NAMALWA (cell line): ENCODE results near the gene CDC42BPB.
A peak's percentile ranks its signal among the peaks of the same experiment; 100 is the strongest.
"Not testable (repeated sequence)": the region's sequence is repeated elsewhere in the genome, so short reads cannot be mapped to it uniquely, and the experiment has no call there.

Experiments used
- DNase-seq: peaks from one replicate; pipeline ENCODE4 v3.0.0-alpha.2; 2015; ENCODE audit warnings: low spot score

CDC42BPB gene

DNA sequence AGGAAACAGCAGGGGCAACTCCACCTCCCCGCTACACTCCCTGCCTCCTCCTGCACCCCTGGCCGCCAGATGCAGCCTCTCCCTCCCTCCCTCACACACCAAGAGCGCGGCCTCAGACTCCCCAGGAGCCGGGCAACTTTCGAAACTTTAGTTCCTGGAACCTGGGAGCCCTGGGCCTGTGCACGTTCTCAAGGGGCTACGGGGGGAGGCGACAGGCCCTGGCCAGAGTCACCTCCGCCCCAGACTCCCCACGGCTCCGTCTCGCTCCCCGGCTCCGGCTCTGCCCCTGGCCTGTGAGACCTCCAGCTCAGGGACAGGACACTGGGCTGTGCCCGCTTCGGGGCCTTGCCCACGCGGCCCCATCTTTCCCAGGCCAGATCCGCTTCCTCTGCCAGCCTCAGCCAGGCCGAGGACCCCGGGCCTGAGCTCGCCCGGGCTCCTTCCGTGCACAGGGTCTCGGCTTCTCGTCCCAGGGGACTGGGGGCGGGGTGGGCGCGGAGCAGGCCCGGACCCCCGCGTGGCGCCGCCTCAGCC, 129.4 kb downstream of the CDC42BPB start:
- no peak for DNase-seq

DNA sequence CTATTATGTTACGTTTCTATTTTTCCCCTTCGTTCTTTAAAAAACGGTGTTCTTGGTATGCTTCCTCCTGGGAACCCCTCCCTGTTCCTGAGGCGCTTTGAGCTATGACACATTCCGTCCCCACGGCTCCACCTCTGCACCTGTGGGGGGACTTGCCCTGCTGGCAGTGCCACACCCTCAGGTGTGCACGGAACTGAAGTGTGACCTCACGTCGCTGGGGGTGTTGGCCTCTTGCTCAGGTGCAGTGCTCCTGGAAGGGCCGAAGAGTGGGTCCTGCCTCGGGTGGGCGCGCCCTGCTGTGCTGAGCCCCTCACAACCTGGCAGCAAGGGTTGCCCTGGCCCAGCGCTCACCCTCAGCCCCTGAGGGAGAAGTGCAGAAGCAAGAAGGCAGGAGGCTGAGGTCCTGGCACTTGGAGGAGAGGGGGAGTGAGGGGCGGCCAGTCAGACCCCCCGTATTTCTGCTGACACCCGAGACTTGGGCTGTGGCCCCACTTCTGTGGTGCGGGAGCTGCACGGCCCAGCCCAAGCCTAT, 129.9 kb downstream of the CDC42BPB start:
- DNase-seq = no peak

DNA sequence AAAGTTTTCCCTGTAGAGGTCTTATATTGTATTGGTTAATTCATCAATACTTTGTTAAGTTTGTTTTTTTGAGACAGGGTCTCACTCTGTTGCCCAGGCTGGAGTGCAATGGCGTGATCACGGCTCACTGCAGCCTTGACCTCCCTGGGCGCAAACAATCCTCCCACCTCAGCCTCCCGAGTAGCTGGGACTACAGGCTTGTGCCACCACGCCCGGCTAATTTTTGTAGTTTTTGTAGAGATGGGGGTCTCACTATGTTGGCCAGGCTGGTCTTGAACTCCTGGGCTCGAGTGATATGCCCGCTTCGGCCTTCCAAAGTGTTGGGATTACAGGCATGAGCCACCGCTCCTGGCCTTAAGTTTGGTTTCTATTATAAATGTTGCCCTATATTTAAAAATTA, 130.5 kb downstream of the CDC42BPB start:
- DNase-seq = not testable (repeated sequence)

DNA sequence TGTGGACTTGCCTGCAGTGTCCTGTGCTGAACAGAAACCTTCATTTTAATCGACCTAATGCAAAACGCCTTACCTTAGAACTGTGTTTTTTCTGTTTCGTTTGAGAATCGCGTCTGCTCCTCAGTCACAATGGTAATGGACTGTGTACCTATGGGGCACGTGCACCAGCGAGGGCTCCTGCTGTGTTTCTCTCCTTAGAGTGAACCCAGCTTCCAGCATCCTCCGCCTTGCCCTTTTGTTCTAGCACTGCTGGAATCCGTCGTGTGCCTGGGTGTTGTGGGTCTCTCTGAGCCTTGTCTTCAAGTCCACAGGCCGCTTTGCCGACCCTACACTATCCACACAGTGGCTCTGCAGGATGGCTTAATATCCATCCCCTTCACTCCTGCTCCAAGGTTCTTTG, 131.2 kb downstream of the CDC42BPB start:
- no peak for DNase-seq

DNA sequence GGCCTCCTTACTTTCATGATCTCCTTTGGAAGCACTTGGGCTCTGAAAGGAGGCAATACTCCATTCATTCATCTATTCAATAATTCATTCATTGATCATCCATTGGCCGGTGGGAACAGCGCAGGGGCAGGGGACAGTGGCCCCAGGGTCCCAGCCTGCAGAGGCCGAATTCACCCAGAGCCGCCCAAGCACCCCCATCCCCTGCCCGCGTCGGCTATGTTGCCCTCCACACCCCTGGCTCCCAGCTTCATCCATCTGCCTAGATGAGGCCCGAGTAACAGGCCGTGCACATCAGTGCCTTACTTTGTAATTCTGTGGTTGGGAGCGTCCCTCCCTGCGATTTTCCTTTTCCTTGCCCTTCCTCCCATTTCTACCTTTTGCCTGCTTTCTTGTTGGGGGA, 131.7 kb downstream of the CDC42BPB start:
- no peak for DNase-seq

DNA sequence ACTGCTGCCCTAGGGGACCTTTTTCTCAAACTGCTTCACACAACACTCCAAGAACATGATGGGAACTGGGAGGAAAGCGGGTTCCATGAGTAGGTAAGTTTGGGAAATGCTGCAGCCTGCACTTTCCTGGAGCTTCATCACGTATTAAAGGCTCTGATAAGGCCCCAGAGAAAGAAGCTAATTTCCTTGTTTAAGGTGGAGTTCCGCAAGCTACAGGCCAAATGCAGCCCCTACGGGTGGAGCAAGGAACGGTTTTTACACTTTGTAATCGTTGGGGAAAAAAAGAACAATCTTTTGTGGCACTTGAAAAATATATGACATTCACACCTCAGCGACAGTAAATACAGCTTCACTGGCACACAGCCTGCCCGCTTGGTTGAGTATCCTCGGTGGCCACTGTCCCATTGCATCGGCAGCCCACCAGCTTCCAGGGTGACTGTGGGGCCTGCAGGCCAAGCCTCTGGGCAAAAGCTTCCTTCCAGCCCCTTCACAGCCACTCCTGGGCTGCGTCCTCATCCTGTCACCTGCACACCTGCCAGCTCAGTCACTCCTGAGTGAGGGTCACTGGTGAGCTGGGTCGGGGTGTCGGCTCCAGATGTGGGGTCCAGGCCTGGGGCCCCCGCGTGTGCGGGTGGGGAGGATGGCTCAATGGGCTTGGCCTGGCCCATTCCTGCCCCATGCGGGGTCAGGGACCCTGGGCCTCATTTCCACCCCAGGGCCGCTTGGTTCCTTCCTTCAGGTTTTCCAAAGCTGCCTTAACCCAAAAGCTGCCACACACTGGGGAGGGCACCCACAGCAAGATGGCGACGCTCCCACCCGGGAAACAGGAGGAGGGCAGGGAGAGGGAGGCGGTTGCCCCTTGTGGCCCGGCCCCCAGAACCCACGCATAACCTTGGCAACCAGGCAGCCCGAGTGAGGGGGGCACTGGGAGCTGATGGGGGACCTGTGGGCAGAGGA, 132.4 kb downstream of the CDC42BPB start:
- no peak for DNase-seq

DNA sequence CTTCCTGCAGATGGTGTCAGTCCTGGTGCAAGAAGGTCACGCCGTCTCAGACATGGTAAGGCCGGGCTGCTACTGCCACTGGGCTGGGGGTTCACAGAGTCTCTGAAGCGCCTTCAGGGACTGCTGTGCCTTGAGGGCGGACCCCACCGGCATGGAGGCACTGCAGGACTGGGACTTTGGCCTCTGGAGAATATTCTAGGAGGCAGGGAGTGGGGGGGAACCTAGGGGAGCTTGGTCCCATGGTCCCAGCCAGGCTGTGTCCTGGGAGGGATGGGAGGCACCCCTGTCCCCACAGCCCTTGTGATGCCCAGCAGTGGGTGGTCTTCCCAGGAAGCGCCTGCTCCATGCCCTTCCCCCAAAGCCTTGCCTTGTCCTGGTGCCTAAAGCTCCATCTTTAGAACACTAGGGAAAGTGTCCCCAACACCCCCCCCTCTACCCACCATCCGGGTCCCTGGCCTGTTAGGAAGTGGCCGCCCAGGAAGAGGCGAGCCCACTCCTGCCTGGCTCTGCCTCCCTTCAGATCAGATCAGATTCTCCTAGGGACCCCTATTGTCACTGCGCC, 133.3 kb downstream of the CDC42BPB start:
- no peak for DNase-seq

DNA sequence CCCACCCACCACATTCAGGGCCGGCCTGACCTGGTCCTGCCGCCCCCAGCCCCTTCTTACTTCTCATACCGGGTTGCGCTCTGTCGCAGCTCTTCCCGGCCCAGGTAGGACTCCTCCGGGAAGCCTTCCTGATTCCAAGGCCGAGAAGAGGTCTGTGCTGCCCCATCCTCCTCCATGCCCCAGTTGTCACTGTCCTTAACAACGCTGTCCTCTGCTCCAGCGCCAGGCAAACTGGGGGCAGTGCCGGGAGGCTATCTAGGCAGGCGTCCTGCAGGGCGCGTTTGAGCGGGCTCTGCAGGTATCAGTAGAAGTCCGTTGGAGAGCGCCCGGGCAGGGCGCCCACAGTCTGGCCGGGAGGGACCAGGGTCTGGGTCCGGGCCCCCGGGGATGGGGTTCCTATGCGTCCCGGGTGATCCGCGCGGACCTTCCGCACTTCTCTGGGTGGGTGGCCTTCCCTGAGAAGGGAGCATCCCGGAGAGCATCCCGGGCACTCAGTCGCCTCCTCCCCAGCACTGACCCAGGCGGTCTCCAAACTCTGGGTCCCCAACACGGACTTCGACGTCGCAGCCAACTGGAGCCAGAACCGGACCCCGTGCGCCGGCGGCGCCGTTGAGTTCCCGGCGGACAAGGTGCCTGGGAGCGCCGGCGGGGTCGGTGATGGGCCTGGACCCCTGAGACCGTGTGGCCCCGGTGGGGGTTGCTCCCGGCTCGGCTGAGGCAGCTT, 134.0 kb downstream of the CDC42BPB start:
- no peak for DNase-seq

DNA sequence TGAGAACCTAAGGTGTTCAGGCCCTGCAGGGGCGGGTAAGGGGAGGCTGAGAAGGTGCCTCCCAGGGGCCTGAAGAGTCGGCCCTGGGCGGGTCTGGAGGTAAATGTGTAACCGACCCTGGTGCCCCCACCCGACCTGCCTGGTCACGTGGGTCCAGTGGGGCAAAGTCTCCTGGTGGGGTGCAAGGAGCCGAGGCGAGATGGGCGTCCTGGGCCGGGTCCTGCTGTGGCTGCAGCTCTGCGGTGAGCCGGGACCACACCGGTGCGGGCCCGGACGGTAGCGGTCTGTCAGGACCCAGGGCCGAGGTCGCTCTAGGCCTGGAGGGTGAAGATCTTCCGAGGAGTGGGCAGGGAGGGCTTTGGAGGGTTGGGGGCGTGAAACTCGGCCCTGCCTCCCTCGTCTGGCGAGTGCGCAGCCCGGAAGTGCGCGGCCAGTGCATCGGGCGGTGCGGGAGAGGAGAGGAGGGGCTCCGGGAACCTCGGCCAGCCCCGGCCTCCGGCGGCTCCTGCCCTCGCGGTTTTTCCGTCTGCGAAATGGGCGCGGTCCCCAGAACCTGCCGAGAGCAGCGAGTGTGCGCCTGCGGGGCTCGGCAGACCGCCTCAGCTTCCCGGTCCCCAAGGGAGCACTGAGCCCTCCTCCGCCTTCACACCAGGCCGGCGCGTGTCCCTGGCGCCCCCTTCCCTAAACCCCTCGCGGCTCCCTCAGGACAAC, 134.7 kb downstream of the CDC42BPB start, which contains the start of gene AMN:
Gene AMN (plus strand): TSS at position 174 of the 711 bp plus-strand sequence. CDS start 26 bp downstream, at position 200.
- DNase-seq = no peak

DNA sequence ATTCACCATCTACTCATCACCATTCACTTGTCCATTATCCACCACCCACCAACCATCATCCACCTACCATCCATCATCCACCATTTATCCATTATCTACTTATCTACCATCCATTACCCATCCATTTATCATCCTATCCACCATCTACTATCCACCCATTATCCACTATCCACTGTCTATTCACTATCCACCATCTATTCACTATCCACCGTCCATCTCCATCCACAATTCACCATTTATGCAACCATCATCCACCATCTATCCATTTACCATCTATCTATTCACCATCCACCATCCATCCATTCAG, 136.4 kb downstream of the CDC42BPB start:
- DNase-seq = no peak

DNA sequence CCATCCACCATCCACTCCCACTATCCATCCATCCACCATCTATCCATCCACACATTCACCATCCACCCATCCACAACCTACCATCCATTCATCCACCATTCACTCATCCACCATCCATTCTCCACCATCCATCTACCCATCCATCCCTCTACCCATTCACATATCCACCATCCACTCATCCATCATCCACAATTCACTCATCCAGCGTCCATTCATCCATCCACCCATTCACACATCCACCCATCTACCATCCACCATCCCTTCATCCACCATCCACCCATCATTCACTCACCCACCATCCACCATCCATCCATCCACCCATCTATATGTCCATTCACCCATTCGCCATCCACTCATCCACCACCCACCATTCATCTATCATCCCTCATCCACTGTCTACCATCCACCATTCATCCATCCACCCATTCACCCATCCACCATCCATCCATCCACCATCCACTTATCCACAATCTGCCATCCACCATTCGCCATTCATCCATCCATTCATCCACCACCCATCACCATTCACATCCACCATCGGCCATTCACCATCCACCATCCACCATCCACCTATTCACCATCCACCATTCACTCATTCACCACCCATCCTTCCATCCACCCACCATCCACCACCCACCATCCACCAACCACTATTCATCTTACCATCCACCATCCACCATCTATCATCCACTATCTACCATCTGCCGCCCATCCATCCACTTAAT, 136.9 kb downstream of the CDC42BPB start:
- no peak for DNase-seq

DNA sequence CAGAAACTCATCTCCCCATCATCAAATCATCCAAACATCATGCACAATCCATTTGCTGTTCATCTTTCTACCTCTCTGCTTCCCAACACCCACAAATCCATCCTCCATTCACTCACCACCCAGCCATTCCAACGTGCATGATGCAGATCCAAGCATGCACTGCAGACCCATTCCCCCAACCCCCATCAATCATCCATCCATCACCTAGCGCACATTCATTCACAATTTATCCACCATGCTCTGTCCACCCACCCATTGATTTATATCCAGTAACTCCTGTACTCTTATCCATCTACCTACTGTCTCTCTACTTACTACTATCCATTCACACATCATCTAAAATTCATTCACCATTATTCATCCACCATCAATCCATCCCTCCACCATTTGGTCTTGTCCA, 138.9 kb downstream of the CDC42BPB start:
- no peak for DNase-seq

DNA sequence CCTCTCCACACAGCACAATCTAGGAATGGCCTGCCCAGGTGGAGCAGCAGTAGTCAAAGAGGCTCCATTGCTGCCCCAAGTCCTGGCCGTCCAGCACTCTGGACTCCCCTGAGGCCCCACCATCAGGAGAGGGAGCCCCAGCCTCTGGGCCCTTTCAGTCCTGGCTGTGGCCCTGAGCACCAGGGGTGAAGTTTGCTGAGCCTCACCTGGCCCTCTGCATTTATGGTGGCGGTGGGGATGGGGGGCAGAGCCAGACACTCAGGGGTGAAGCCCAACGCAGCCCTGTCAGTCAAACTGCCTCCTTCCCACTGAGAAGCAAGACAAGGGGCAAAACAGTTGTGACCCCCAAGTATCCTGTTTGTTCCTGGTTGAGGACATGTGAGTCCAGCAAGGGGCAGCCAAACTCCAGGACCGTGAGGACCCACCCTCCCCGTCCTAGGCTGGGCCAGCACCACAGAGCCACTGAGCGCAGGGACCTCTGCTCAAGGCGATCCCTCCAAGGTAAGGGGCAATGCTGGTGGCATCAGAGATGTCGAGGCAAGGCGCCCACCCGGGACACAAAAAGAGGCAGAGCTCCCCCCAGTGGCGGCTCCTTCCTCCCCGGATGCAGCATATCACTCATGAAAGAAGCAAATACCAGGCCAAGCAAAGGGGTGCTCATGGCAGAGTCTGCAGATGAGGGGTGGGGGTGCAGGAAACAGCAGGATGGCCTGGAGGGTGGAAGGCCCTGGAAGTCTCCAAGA, 139.7 kb downstream of the CDC42BPB start:
- peak; percentile 81 for DNase-seq

DNA sequence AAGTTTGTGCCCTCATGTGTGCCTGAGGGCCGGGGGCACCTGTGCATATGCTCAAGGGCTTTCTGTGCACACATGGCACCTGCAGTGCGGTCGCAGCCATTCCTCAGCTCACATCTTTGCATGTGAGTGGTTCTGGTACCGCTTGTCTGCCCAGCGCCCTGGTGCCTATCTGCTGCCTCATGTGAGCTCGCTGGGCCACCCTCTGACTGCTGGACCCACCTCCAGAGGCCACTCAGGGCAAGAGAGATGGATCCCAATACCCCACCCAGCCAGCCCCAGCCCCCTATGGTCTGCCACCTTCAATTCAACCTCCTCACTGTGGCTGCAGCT, 140.3 kb downstream of the CDC42BPB start:
- peak; percentile 81 for DNase-seq

DNA sequence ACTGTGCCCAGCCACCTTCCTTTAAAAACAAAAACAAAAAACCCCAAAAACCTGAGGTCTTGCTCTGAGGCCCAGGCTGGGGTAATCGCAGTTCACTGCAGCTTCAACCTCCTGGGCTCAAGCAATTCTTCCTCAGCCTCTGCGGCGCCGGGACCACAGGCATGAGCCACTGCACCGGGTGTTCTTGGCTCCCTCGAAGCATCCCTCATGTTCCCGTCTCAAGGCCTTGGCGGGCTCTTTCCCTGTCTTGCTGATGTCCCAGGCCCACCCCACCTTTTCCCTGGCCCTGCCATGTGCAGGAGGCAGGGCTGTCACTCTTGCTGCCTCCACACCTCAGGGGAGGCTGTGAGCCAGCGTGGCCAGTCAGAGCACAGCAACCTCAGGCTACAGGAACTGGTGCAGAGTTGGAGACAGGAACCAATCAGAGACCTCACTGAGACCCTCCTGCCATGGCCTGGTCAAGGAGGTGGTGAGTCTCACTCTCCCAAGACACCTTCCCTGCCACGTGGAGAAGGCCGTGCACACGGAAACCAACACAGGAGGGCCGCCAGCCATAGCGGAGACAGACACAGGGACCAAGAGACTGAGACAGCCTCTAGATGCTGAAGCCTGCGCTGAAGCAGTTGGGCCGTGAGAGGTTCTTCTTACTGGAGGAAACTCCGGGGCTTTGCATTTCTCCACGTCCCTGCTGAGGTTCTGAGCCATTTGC, 140.8 kb downstream of the CDC42BPB start:
- no peak for DNase-seq

DNA sequence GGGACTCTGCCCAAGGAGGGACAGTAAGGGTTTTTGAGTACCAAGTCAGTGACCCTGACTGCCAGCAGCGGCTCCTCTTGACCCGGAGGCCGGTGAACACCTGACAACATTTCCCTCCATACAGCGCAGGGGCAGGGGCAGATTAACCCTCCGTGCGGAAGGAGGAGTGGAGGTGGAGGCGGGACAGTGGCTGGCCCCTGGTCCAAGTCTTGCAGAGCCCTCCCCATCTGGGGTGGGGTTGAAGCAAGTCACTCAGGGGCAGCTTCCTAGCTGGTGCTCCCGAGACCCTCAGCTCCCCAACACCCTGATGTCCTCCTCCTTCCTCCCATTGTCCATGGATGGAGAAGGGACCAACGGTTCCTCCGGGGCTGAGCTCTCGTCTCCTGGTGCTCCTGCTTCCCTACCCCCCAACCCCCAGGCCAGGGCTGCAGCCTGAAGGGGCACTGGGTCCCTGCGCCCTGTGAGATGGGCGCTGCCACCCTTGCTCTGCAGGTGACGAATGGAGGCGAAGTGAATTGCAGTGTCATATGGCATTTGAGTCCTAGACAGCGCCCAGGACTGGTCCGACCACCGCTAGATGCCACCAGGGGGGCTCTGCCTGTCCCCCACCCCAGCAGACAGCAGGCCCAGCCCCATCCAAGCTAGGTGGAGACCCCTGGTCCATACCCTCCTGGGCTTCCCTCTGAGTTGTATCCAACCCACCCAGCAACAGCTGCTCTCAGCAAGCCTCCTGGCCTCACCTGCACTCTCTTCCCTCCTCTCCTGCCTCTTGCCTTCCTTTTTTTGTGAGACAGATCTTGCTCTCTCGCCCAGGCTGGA, 141.8 kb downstream of the CDC42BPB start:
- no peak for DNase-seq

DNA sequence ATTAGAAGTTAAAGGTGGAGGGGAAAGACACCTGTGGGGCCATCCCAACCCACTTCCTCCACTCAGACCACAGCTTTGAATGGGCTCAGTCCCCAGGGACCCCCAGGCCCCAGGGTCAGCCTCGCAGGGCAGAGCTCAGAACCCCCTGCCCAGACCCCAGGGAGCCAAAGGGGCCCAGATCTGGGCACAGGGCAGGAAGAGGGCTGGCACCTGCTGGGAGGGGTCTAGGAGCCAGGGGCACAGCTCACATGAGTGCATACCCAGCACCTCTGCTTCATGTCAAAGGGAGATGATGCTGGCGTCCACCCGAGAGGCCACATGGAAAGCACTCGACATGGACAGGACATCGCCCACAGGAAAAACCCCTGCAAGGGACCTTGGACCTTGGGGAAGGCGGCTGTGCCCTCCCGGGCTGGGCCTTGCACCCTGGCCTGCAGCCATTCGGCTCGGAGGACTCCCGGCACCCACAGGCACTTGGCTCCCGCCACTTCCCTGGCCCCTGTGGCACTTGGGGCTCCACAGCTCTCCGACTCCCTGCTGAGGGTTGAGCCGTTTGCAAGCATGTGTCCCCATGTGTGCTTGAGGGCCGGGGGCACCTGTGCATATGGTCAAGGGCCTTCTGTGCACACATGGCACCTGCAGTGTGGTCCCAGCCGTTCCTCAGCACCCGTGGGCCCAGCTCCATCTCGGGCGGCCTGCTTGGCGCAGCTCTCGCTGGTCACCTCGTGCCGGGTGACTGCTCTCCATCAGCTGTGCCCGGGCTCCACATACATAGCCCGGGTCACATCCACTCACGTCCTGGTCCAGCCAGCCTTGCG, 142.7 kb downstream of the CDC42BPB start:
- no peak for DNase-seq
